HG03108 (cell line): ENCODE measurements around the gene P2RX4.
"Not testable (repeated sequence)": the region's sequence is repeated elsewhere in the genome, so short reads cannot be mapped to it uniquely, and the experiment has no call there.

ENCODE experiments used
- ATAC-seq: cut with Tn5 transposase; IDR thresholded peaks from one replicate; pipeline ENCODE4 v1.9.1; 2021; ENCODE audit warnings: moderate library complexity; ENCODE audit not compliant: unreplicated experiment

The P2RX4 gene

GRCh38 chr12:121218588-121219352 is 8.8 kb downstream of the P2RX4 start:
- no peak for ATAC-seq

GRCh38 chr12:121219353-121219986 is 9.5 kb downstream of the P2RX4 start:
- no peak for ATAC-seq

- ATAC-seq, result no peak
These were observed 12.9 kb downstream of the P2RX4 start for GRCh38 chr12:121222847-121223246.

- ATAC-seq, result no peak
These were observed 13.7 kb downstream of the P2RX4 start for GRCh38 chr12:121223292-121224285.

GRCh38 chr12:121224591-121224990 is 14.7 kb downstream of the P2RX4 start:
- ATAC-seq, result no peak

GRCh38 chr12:121226399-121226798 is 16.5 kb downstream of the P2RX4 start:
- ATAC-seq, result no peak

GRCh38 chr12:121226871-121227270 is 16.9 kb downstream of the P2RX4 start:
- not testable (repeated sequence) for ATAC-seq

- ATAC-seq, result peak; percentile 66
These were observed 17.4 kb downstream of the P2RX4 start for GRCh38 chr12:121227294-121227693.

GRCh38 chr12:121228919-121229665 is 19.2 kb downstream of the P2RX4 start:
- ATAC-seq, result no peak

- ATAC-seq, result not testable (repeated sequence)
These were observed 20.1 kb downstream of the P2RX4 start for GRCh38 chr12:121229826-121230537.

- ATAC-seq, result no peak
These were observed 20.6 kb downstream of the P2RX4 start for GRCh38 chr12:121230538-121230907.

- ATAC-seq, result no peak
These were observed 22.2 kb downstream of the P2RX4 start for GRCh38 chr12:121232163-121232562.

GRCh38 chr12:121232977-121233627 is 23.2 kb downstream of the P2RX4 start:
- no peak for ATAC-seq

- no peak for ATAC-seq
These were observed 23.7 kb downstream of the P2RX4 start for GRCh38 chr12:121233628-121234020.

- no peak for ATAC-seq
These were observed 26.8 kb downstream of the P2RX4 start for GRCh38 chr12:121236776-121237175.

- no peak for ATAC-seq
These were observed 27.5 kb downstream of the P2RX4 start for GRCh38 chr12:121237415-121237814.

- no peak for ATAC-seq
These were observed 28.2 kb downstream of the P2RX4 start for GRCh38 chr12:121238086-121238485.

GRCh38 chr12:121238604-121239350 is 28.8 kb downstream of the P2RX4 start:
- ATAC-seq, result no peak
